Caco-2 (cell line): Measurements from ENCODE around the gene EGR2. TPM values are rescaled to one million over a fixed set of nuclear protein-coding genes. Genes with fewer than 3 reads are reported as not detected.

Experiments used
- BruUV-seq: library from RNA; stranded (reverse); fragments of 400-500 nt; replicated peaks from 2 replicates; lab custom pipeline; 2021; lab: Mats Ljungman, UMichigan
- CTCF ChIA-PET: fragments of 300-600 bp; sonication (Branson Sonifier 250); formaldehyde crosslinking; loops from one replicate; lab custom pipeline; 2022; ENCODE audit warnings: antibody characterized with exemption; lab: Charles Lee
- POLR2A ChIA-PET: fragments of 300-600 bp; sonication (Branson Sonifier 250); formaldehyde crosslinking; loops from one replicate; lab custom pipeline; 2022; ENCODE audit warnings: antibody characterized with exemption; lab: Charles Lee
- DNase-seq, 2 experiments: peaks; one replicate each; pipeline versions ENCODE4 v3.0.0 to v3.0.0-alpha.2; 2020 to 2022
- H3K27me3 ChIP-seq: replicated peaks from 2 replicates; pipeline ENCODE4 v1.6.0; 2011; ENCODE audit warnings: low read length; ENCODE audit not compliant: control insufficient read depth, insufficient read depth
- H3K36me3 ChIP-seq: 2 replicates; pipeline ENCODE4 v1.5.1; 2011; ENCODE audit warnings: low read length; ENCODE audit not compliant: control insufficient read depth, insufficient read depth
- H3K4me1 ChIP-seq: fragments of 250-450 bp; sonication (Bioruptor Pico); 2 replicates; pipeline ENCODE4 v1.5.1; 2020; ENCODE audit warnings: mild to moderate bottlenecking
- H3K4me3 ChIP-seq: 2 replicates; pipeline ENCODE4 v1.5.1; 2011; ENCODE audit warnings: low read depth, mild to moderate bottlenecking, control low read depth, low read length
- H3K9me3 ChIP-seq: fragments of 250-450 bp; sonication (Bioruptor Pico); 2 replicates; pipeline ENCODE4 v1.5.1; 2020; ENCODE audit warnings: mild to moderate bottlenecking, moderate library complexity
- H3K27ac Mint-ChIP-seq: one replicate; pipeline ENCODE4 v1.8.0; 2022; ENCODE audit warnings: mixed read lengths; ENCODE audit not compliant: unreplicated experiment
- H3K27me3 Mint-ChIP-seq: one replicate; pipeline ENCODE4 v1.8.0; 2022; ENCODE audit warnings: mixed read lengths; ENCODE audit not compliant: insufficient read depth, unreplicated experiment
- H3K36me3 Mint-ChIP-seq: one replicate; pipeline ENCODE4 v1.8.0; 2022; ENCODE audit warnings: mild to moderate bottlenecking, mixed read lengths; ENCODE audit not compliant: insufficient read depth, unreplicated experiment
- H3K4me1 Mint-ChIP-seq: one replicate; pipeline ENCODE4 v1.8.0; 2022; ENCODE audit warnings: low read depth, mixed read lengths; ENCODE audit not compliant: unreplicated experiment
- H3K4me3 Mint-ChIP-seq: one replicate; pipeline ENCODE4 v1.8.0; 2022; ENCODE audit warnings: mild to moderate bottlenecking, moderate library complexity, mixed read lengths; ENCODE audit not compliant: unreplicated experiment
- H3K9me3 Mint-ChIP-seq: one replicate; pipeline ENCODE4 v1.8.0; 2022; ENCODE audit warnings: mixed read lengths; ENCODE audit not compliant: unreplicated experiment
- CTCF ChIP-seq, 2 experiments: fragments of 200-600 bp in 1 of 2; IDR thresholded peaks; 1 replicate in 1 of 2; 2 replicates in 1 of 2; pipeline versions ENCODE4 v1.5.1 to v1.8.0; 2011 to 2022; ENCODE audit warnings: antibody characterized with exemption in 1 of 2, control low read depth in 1 of 2, inconsistent platforms in 1 of 2, low read depth in 1 of 2, low read length in 1 of 2, mild to moderate bottlenecking in 1 of 2, moderate library complexity in 1 of 2; ENCODE audit not compliant: insufficient read depth in 1 of 2, severe bottlenecking in 1 of 2, unreplicated experiment in 1 of 2
- intact Hi-C: fragments of 100-400 bp; cut with micrococcal nuclease; formaldehyde crosslinking; loops from one replicate; pipeline ENCODE4 v1.10.0; 2022; ENCODE audit not compliant: unreplicated experiment
- total RNA-seq: library from RNA; stranded (reverse); gene quantifications from 2 replicates; pipeline ENCODE4 v1.2.3, GENCODE V29; 2022

Gene EGR2
- total RNA-seq, 1 experiment from 2014 or later, result 0.61 TPM

GRCh38 chr10:62850646-62851045, 34.5 kb upstream of the EGR2 start:
- H3K4me3 Mint-ChIP-seq, result no peak overlapping the region
- no peaks in the 10 kb centered on the region for H3K4me1 ChIP-seq
- no peaks in the 10 kb centered on the region for H3K9me3 ChIP-seq
- CTCF ChIA-PET, result no interaction called here
- DNase-seq, result no peak
- POLR2A ChIA-PET, result no interaction called here
- TF ChIP-seq CTCF (IDR thresholded peaks at IDR 0.05; ENCODE audit: insufficient read depth in 1 of 2, low read depth in 1 of 2, low read length in 1 of 2, severe bottlenecking in 1 of 2, unreplicated experiment in 1 of 2), result no peak
- intact Hi-C loops, result no loop called here
- H3K4me1 Mint-ChIP-seq, result no peaks in the 10 kb centered on the region
- no peaks in the 10 kb centered on the region for H3K36me3 Mint-ChIP-seq
- H3K36me3 ChIP-seq, result no peaks in the 10 kb centered on the region
- peaks cover 19% of the 10 kb centered on the region for H3K27me3 Mint-ChIP-seq
- H3K27me3 ChIP-seq, result no peaks in the 10 kb centered on the region
- no peak overlapping the region for H3K27ac Mint-ChIP-seq
- H3K4me3 ChIP-seq, result no peak overlapping the region
- no TSS peak for BruUV-seq
- no peaks in the 10 kb centered on the region for H3K9me3 Mint-ChIP-seq

- Histone ChIP-seq H3K4me3 (no peak overlapping the region), H3K4me1 (no peaks in the 10 kb centered on the region), H3K27me3 (no peaks in the 10 kb centered on the region), H3K9me3 (no peaks in the 10 kb centered on the region), H3K36me3 (no peaks in the 10 kb centered on the region)
- peaks cover 15% of the 10 kb centered on the region for H3K27me3 Mint-ChIP-seq
- no peaks in the 10 kb centered on the region for H3K9me3 Mint-ChIP-seq
- ChIA-PET POLR2A (no interaction called here), CTCF (no interaction called here)
- H3K27ac Mint-ChIP-seq, result no peak overlapping the region
- no peaks in the 10 kb centered on the region for H3K36me3 Mint-ChIP-seq
- no TSS peak for BruUV-seq
- no peaks in the 10 kb centered on the region for H3K4me1 Mint-ChIP-seq
- no peak overlapping the region for H3K4me3 Mint-ChIP-seq
- intact Hi-C loops, result no loop called here
- no peak for DNase-seq
- TF ChIP-seq CTCF (IDR thresholded peaks at IDR 0.05; ENCODE audit: insufficient read depth in 1 of 2, low read depth in 1 of 2, low read length in 1 of 2, severe bottlenecking in 1 of 2, unreplicated experiment in 1 of 2), result no peak
Measured at GRCh38 chr10:62847433-62847832, 31.3 kb upstream of the EGR2 start.

- Histone ChIP-seq H3K9me3 (no peaks in the 10 kb centered on the region), H3K27me3 (no peaks in the 10 kb centered on the region), H3K4me3 (no peak overlapping the region), H3K36me3 (no peaks in the 10 kb centered on the region), H3K4me1 (no peaks in the 10 kb centered on the region)
- ChIA-PET POLR2A (no interaction called here), CTCF (no interaction called here)
- no peak for DNase-seq
- intact Hi-C loops, result no loop called here
- no peaks in the 10 kb centered on the region for H3K4me1 Mint-ChIP-seq
- H3K27me3 Mint-ChIP-seq, result peaks cover 17% of the 10 kb centered on the region
- BruUV-seq, result no TSS peak
- no peak for TF ChIP-seq CTCF (IDR thresholded peaks at IDR 0.05; ENCODE audit: insufficient read depth in 1 of 2, low read depth in 1 of 2, low read length in 1 of 2, severe bottlenecking in 1 of 2, unreplicated experiment in 1 of 2)
- no peaks in the 10 kb centered on the region for H3K36me3 Mint-ChIP-seq
- H3K9me3 Mint-ChIP-seq, result no peaks in the 10 kb centered on the region
- H3K4me3 Mint-ChIP-seq, result no peak overlapping the region
- H3K27ac Mint-ChIP-seq, result no peak overlapping the region
Measured at GRCh38 chr10:62844280-62845011, 28.3 kb upstream of the EGR2 start.
